Activated CD4-positive, alpha-beta T cell treated with anti-CD3 and anti-CD28 coated beads, Interleukin-2, Interleukin-4, amounts not matched to agents 100 ng/mL and 50 ng/mL, durations not matched to agents 16 hours and 8 hours (primary cell): Measurements from ENCODE around the gene TEX19.
"Not testable (repeated sequence)": the region's sequence is repeated elsewhere in the genome, so short reads cannot be mapped to it uniquely, and the experiment has no call there.

Source experiments
- DNase-seq: peaks from one replicate; pipeline ENCODE4 v3.0.0-alpha.2; 2020; ENCODE audit warnings: low spot score

Gene TEX19

GRCh38 chr17:82356845-82357355 lies 2.1 kb upstream of the TEX19 start:
- DNase-seq, result no peak

DNA sequence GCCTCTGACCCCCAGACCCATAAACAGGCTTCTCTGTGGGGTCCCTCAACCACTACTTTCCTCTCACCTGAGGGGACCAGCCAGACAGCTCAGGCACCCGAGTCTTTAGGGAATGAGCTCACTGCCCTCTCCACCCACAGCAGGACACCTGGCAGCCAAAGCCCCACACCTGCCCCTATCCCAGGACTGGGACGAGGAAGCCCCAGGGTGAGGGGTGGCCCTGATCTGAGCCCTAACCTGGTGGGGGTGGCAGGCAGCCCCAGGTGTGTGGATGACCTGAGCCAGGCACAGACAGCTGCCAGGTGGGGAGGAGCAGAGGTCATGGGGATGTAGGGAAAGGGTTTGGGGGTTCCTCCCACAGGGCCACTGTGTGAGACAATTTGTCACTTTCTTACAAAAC lies 1.7 kb upstream of the TEX19 start:
- DNase-seq, result no peak

DNA sequence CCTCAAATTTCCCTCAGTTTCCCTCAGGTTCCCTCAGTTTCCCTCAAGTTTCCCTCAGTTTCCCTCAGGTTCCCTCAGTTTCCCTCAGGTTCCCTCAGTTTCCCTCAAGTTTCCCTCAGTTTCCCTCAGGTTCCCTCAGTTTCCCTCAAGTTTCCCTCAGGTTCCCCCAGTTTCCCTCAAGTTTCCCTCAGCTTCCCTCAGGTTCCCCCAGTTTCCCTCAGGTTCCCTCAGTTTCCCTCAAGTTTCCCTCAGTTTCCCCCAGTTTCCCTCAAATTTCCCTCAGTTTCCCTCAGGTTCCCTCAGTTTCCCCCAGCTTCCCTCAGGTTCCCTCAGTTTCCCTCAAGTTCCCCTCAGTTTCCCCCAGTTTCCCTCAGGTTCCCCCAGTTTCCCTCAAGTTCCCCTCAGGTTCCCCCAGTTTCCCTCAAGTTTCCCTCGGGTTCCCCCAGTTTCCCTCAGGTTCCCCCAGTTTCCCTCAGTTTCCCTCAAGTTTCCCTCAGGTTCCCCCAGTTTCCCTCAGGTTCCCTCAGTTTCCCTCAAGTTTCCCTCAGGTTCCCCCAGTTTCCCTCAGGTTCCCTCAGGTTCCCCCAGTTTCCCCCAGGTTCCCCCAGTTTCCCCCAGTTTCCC lies 516 bp downstream of the TEX19 start:
- DNase-seq, result not testable (repeated sequence)

- DNase-seq, result no peak
Measured at GRCh38 chr17:82361885-82362633, 3.0 kb downstream of the TEX19 start.

DNA sequence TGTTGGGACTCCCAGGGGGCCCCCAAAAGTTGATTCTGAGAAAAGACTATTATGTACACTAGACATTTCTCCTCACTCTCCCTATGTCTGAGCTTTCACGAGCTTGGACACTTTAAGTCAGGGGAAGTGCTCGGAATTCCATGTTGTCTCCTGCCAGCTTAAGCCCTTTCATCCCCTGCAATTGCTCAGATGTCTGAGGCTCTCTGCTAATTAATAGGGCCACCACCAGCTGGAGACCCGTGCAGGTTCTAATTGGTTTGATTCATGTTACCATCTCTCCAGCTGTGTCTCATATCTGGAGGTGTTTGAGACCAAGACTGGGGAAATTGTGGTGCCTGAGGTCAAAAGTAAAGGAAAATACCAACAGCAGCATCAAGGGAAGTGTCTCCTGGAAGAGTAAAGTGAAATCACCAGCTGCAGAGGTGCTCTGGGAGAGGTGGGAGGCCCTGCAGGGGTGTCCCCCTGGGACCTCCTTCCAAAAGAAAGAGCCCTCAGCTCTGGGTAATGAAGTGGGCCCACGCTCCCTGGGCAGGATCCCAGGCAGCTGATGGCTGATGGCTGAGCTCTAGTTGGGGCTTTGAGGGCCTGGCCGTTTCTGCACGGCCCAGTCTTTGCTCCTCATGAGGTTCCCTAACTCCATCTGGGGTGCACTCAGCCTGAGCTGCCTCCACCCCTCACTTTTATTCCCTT lies 6.7 kb downstream of the TEX19 start:
- DNase-seq, result no peak

DNA sequence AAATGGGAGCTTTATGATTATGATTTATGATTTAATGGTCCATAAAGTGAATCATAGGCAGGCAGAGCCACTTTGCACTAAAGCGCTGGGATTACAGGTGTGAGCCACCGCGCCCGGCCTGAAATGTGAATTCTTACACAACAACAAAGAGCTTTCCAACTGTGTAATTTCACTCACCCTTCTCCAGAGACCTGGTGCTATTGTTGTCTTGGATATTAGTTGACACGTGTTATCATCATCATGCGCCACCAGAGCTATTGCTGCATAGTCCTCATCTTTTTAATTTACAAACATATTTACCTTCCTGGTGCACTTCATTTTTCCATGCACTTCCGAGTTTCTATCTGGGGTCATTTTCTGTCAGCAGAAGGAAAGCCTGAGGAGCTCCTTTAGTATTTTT lies 7.7 kb downstream of the TEX19 start:
- no peak for DNase-seq

- DNase-seq, result no peak
Measured at GRCh38 chr17:82367724-82368524, 8.9 kb downstream of the TEX19 start.

DNA sequence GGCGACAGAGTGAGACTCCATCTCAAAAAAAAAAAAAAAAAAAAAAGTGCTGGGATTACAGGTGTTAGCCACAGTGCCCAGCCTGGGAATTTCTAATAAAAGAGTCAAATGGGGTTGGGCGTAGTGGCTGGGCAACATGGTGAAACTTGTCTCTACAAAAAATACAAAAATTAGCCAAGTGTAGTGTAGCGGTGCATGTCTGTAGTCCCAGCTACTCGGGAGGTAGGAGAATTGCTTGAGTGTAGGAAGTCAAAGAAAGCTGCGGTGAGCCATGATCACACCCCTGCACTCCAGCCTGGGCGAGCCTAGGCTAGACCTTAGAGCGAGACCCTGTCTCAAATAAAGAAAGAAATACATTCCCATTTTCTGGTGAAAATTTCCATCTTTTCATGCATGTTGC lies 10.2 kb downstream of the TEX19 start:
- DNase-seq, result no peak

- peak; percentile 18 for DNase-seq
Measured at GRCh38 chr17:82370471-82371332, 11.7 kb downstream of the TEX19 start.

- no peak for DNase-seq
Measured at GRCh38 chr17:82371333-82372248, 12.5 kb downstream of the TEX19 start, which contains the start of gene UTS2R. UTS2R (plus strand) TSS chr17:82371765; CDS start chr17:82374325, 2,560 bp downstream.

- no peak for DNase-seq
Measured at GRCh38 chr17:82372249-82373071, 13.4 kb downstream of the TEX19 start.

DNA sequence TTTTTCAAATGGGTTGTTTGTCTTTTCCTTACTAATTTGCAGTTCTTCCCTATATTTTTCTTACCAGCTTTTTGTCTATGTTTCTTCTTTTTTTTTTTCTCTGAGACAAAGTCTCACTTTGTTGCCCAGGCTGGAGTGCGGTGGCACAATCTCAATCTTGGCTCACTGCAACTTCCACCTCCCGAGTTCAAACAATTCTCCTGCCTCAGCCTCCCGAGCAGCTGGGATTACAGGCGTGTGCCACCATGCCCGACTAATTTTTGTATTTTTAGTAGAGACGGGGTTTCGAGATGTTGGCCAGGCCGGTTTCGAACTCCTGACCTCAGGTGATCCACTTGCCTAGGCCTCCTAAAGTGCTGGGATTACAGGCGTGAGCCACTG lies 14.0 kb downstream of the TEX19 start:
- not testable (repeated sequence) for DNase-seq

DNA sequence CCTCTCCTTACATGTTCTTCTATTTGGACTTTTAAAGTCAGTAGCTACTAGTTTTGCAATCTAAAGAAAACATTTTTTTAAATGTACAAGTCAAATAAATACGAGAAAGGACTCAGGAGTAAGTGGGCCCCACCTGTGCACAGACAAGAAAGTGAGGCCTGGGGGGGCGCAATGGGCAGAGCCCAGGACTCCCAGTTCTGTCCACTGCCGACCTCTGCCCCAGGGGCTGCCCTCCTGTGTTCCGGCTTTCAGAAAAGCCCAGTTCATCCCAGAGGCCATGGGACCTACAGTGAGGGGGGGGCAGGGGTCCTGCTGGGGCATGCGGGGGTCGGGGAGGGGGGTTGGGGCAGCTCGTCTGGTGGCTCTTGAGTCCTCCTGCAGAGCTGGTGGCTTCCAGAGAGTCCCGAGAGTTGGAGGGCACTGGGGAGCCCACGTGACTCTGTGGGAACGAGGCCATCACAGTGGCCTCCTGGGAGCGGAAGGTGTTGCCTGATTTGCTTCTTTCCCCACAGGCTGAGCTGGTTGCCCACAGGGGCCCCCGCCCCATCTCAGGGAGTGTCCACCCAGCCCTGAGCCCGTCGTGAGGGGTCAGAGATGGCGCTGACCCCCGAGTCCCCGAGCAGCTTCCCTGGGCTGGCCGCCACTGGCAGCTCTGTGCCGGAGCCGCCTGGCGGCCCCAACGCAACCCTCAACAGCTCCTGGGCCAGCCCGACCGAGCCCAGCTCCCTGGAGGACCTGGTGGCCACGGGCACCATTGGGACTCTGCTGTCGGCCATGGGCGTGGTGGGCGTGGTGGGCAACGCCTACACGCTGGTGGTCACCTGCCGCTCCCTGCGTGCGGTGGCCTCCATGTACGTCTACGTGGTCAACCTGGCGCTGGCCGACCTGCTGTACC lies 14.9 kb downstream of the TEX19 start:
- DNase-seq, result no peak

DNA sequence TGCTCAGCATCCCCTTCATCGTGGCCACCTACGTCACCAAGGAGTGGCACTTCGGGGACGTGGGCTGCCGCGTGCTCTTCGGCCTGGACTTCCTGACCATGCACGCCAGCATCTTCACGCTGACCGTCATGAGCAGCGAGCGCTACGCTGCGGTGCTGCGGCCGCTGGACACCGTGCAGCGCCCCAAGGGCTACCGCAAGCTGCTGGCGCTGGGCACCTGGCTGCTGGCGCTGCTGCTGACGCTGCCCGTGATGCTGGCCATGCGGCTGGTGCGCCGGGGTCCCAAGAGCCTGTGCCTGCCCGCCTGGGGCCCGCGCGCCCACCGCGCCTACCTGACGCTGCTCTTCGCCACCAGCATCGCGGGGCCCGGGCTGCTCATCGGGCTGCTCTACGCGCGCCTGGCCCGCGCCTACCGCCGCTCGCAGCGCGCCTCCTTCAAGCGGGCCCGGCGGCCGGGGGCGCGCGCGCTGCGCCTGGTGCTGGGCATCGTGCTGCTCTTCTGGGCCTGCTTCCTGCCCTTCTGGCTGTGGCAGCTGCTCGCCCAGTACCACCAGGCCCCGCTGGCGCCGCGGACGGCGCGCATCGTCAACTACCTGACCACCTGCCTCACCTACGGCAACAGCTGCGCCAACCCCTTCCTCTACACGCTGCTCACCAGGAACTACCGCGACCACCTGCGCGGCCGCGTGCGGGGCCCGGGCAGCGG lies 15.7 kb downstream of the TEX19 start:
- DNase-seq, result no peak

DNA sequence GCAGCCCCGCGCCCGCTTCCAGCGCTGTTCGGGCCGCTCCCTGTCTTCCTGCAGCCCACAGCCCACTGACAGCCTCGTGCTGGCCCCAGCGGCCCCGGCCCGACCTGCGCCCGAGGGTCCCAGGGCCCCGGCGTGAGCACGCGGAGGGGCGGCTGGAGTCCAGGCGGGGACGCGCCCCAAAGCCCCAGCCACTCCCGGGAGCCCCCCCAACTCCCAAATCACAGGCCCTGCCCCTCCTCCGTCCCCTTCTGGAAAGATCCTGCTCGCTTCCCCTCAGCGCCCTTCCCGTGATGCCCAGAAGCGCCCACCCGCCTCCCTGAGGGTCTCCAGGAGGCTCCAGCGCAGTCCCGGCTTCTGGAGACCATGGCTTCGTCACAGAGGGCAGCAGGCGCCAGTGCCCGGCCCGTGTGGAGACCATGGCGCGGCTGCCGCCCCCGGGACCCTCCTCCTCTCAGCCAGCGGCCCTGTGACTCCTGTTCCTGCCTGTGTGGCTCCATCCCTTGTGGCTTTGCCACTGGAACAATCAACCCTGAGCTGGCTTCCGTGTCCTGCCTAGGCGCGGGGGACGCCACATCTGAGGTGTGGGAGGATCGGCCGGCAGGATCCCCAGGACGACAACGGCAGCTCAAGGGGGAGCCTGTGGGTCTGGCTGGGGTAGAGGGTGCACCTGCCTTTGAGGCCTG lies 16.5 kb downstream of the TEX19 start:
- DNase-seq, result no peak

DNA sequence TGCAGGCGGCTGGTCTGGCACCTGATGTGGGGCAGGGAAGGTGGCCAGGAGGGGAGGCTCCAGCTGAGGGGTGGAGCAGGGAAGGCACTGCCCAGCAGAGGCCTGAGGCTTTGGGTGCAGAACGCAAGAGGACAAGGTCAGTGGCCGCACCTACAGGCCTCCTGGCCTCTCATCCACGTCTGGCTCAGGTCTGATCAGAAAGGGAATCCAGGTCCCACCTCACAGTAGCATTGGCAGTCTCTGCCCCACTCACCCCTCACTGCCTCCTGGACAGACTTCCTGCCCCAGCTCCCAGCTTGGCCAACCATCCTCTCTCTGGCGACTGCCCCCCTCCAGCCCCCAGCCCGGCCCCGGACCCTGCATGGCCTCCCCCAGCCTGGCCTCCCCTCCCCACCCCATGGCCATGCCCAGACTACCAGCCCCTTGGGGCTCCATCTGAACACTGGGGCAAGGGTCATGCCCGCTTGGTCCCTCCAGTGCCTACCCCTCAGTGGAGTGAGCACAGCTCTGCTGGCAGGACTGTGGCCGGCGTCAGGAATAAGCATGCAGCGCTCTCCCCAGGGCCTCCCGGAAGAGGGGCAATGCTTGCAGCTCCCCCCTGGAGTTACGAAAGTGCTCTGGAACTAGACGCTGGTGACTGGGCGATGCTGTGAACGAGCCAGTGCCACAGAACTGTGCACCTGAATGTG lies 17.1 kb downstream of the TEX19 start:
- DNase-seq, result no peak
